Liver (tissue), 3 donors: ENCODE results near the gene ATP10D.

ENCODE experiments used
- RXRA ChIP-seq, 2 donors: IDR thresholded peaks; 2 replicates each; pipeline ENCODE4 v1.6.1; 2017 to 2018; ENCODE audit warnings: antibody characterized with exemption in 2 of 2, mild to moderate bottlenecking in 1 of 2
- TAF1 ChIP-seq: conservative IDR thresholded peaks from 2 replicates; pipeline ENCODE4 v1.6.1; 2016; ENCODE audit warnings: antibody characterized with exemption, mild to moderate bottlenecking
- YY1 ChIP-seq: IDR thresholded peaks from 2 replicates; pipeline ENCODE4 v1.6.1; 2016; ENCODE audit warnings: antibody characterized with exemption, mild to moderate bottlenecking
- TF ChIP-seq, protein P1 (sequence below): fragments of 150-350 bp; IDR thresholded peaks from 2 replicates; pipeline ENCODE4 v1.5.1; 2017; ENCODE audit warnings: improper control_type of control experiment, low read depth, low read length; ENCODE audit not compliant: missing input control
- TF ChIP-seq, protein P2 (sequence below): IDR thresholded peaks from 2 replicates; pipeline ENCODE4 v1.6.1; 2016; ENCODE audit warnings: antibody characterized with exemption, mild to moderate bottlenecking
- TF ChIP-seq, protein P3 (sequence below): IDR thresholded peaks from 2 replicates; pipeline ENCODE4 v1.6.1; 2016; ENCODE audit warnings: antibody characterized with exemption
- TF ChIP-seq, protein P4 (sequence below): IDR thresholded peaks from 2 replicates; pipeline ENCODE4 v1.6.1; 2016; ENCODE audit warnings: antibody characterized with exemption
- donor health status: healthy.
- donor health status: healthy.

DNA sequence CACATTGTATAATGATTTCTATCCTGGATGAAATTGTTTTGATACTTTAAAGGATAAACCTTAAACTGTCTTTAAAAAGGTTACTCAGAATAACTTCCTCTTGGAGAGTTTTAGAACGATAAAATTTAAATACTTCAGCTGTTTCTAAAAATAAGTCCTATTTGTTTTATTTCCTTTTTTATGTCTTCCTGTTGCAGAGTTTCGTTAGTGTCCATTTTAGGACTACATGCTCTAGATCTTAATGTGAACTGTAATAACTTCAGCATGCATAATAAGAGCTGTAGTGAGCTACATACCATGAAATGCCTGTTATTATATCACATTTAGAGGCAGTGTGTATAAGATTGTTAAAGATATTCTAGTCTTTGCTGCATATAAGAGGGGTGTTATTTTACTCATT, 14.6 kb downstream of the ATP10D start:
- TF ChIP-seq, protein P1, sequence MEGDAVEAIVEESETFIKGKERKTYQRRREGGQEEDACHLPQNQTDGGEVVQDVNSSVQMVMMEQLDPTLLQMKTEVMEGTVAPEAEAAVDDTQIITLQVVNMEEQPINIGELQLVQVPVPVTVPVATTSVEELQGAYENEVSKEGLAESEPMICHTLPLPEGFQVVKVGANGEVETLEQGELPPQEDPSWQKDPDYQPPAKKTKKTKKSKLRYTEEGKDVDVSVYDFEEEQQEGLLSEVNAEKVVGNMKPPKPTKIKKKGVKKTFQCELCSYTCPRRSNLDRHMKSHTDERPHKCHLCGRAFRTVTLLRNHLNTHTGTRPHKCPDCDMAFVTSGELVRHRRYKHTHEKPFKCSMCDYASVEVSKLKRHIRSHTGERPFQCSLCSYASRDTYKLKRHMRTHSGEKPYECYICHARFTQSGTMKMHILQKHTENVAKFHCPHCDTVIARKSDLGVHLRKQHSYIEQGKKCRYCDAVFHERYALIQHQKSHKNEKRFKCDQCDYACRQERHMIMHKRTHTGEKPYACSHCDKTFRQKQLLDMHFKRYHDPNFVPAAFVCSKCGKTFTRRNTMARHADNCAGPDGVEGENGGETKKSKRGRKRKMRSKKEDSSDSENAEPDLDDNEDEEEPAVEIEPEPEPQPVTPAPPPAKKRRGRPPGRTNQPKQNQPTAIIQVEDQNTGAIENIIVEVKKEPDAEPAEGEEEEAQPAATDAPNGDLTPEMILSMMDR: no peak
- TF ChIP-seq, protein P2, sequence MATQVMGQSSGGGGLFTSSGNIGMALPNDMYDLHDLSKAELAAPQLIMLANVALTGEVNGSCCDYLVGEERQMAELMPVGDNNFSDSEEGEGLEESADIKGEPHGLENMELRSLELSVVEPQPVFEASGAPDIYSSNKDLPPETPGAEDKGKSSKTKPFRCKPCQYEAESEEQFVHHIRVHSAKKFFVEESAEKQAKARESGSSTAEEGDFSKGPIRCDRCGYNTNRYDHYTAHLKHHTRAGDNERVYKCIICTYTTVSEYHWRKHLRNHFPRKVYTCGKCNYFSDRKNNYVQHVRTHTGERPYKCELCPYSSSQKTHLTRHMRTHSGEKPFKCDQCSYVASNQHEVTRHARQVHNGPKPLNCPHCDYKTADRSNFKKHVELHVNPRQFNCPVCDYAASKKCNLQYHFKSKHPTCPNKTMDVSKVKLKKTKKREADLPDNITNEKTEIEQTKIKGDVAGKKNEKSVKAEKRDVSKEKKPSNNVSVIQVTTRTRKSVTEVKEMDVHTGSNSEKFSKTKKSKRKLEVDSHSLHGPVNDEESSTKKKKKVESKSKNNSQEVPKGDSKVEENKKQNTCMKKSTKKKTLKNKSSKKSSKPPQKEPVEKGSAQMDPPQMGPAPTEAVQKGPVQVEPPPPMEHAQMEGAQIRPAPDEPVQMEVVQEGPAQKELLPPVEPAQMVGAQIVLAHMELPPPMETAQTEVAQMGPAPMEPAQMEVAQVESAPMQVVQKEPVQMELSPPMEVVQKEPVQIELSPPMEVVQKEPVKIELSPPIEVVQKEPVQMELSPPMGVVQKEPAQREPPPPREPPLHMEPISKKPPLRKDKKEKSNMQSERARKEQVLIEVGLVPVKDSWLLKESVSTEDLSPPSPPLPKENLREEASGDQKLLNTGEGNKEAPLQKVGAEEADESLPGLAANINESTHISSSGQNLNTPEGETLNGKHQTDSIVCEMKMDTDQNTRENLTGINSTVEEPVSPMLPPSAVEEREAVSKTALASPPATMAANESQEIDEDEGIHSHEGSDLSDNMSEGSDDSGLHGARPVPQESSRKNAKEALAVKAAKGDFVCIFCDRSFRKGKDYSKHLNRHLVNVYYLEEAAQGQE: no peak
- no peak for TF ChIP-seq TAF1
- no peak for TF ChIP-seq RXRA (IDR thresholded peaks at IDR 0.05)
- peak; percentile 35 for TF ChIP-seq YY1
- TF ChIP-seq, protein P3, sequence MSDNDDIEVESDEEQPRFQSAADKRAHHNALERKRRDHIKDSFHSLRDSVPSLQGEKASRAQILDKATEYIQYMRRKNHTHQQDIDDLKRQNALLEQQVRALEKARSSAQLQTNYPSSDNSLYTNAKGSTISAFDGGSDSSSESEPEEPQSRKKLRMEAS: no peak
- TF ChIP-seq, protein P4, sequence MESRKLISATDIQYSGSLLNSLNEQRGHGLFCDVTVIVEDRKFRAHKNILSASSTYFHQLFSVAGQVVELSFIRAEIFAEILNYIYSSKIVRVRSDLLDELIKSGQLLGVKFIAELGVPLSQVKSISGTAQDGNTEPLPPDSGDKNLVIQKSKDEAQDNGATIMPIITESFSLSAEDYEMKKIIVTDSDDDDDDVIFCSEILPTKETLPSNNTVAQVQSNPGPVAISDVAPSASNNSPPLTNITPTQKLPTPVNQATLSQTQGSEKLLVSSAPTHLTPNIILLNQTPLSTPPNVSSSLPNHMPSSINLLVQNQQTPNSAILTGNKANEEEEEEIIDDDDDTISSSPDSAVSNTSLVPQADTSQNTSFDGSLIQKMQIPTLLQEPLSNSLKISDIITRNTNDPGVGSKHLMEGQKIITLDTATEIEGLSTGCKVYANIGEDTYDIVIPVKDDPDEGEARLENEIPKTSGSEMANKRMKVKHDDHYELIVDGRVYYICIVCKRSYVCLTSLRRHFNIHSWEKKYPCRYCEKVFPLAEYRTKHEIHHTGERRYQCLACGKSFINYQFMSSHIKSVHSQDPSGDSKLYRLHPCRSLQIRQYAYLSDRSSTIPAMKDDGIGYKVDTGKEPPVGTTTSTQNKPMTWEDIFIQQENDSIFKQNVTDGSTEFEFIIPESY: no peak
